Measurements from ENCODE around the gene PIN1. TPM values are rescaled to one million over a fixed set of nuclear protein-coding genes. Genes with fewer than 3 reads are reported as not detected.
A peak's percentile ranks its signal among the peaks of the same experiment; 100 is the strongest.
"Not testable (repeated sequence)": the region's sequence is repeated elsewhere in the genome, so short reads cannot be mapped to it uniquely, and the experiment has no call there.

PIN1 gene
- total and polyA plus RNA-seq, 3 donors from 2014 or later, result 209 to 232 (median 228) TPM

GRCh38 chr19:9839415-9839814 is 4.3 kb downstream of the PIN1 start:
- peak; percentile 59 for DNase-seq
- Histone ChIP-seq H3K4me1 (peaks cover 48% of the 10 kb centered on the region), H3K9me3 (no peaks in the 10 kb centered on the region), H3K4me3 (no peak overlapping the region), H3K36me3 (ENCODE audit: low read depth, missing control alignments) (no peaks in the 10 kb centered on the region), H3K27me3 (no peaks in the 10 kb centered on the region), H3K27ac (peak overlapping the region in 1 of 2 donors; percentile 24)
- TF ChIP-seq POLR2A (IDR thresholded peaks at IDR 0.05), result no peak
- TF ChIP-seq CTCF (IDR thresholded peaks at IDR 0.05), result no peak
- intact Hi-C loops (cut with DNase I; ENCODE audit: low total_unique reads), result no loop called here
- WGBS, 2 donors, result 29 to 56% methylated on average over 1 of the region's 1 CpG

- no peaks in the 10 kb centered on the region for H3K9me3 ChIP-seq
- peak; percentile 87 for DNase-seq
- 54 to 60% methylated on average over 8 to 9 of the region's 9 CpGs for WGBS, 2 donors
- peak overlapping the region; percentile 75 to 76 for H3K27ac ChIP-seq
- no peak overlapping the region for H3K4me3 ChIP-seq
- no peak for TF ChIP-seq CTCF (IDR thresholded peaks at IDR 0.05)
- TF ChIP-seq POLR2A (IDR thresholded peaks at IDR 0.05), result no peak
- no peaks in the 10 kb centered on the region for H3K36me3 ChIP-seq (ENCODE audit: low read depth, missing control alignments)
- H3K4me1 ChIP-seq, result peaks cover 64% of the 10 kb centered on the region
- H3K27me3 ChIP-seq, result no peaks in the 10 kb centered on the region
- intact Hi-C loops (cut with DNase I; ENCODE audit: low total_unique reads), result no loop called here
Observed at GRCh38 chr19:9842834-9843625, 7.9 kb downstream of the PIN1 start.

- H3K27me3 ChIP-seq; H3K4me3 ChIP-seq; DNase-seq; H3K36me3 ChIP-seq (ENCODE audit: low read depth, missing control alignments); H3K9me3 ChIP-seq; intact Hi-C loops (cut with DNase I; ENCODE audit: low total_unique reads): not testable (repeated sequence)
- WGBS, 2 donors, result 71 to 77% methylated on average over 12 of the region's 12 CpGs
- H3K27ac ChIP-seq, result peak overlapping the region; percentile 75 to 76
- H3K4me1 ChIP-seq, result peaks cover 63% of the 10 kb centered on the region
Observed at GRCh38 chr19:9843626-9844273, 8.6 kb downstream of the PIN1 start.

- H3K27ac ChIP-seq, result peak overlapping the region; percentile 55 to 62
- peaks cover 47% of the 10 kb centered on the region for H3K4me1 ChIP-seq
- DNase-seq, result peak; percentile 90
- H3K36me3 ChIP-seq (ENCODE audit: low read depth, missing control alignments), result no peaks in the 10 kb centered on the region
- H3K4me3 ChIP-seq, result no peak overlapping the region
- no peaks in the 10 kb centered on the region for H3K9me3 ChIP-seq
- TF ChIP-seq POLR2A (IDR thresholded peaks at IDR 0.05), result no peak
- peak; percentile 55 to 65 (median 55) for TF ChIP-seq CTCF (IDR thresholded peaks at IDR 0.05)
- intact Hi-C loops (cut with DNase I; ENCODE audit: low total_unique reads), result no loop called here
- no peaks in the 10 kb centered on the region for H3K27me3 ChIP-seq
- 43 to 83% methylated on average over 1 to 12 of the region's 13 CpGs for WGBS, 2 donors
Observed at GRCh38 chr19:9847087-9847671, 12.1 kb downstream of the PIN1 start.

- Histone ChIP-seq H3K9me3 (no peaks in the 10 kb centered on the region), H3K4me3 (no peak overlapping the region), H3K27me3 (no peaks in the 10 kb centered on the region), H3K4me1 (peaks cover 38% of the 10 kb centered on the region), H3K27ac (peak overlapping the region in 1 of 2 donors; percentile 62), H3K36me3 (ENCODE audit: low read depth, missing control alignments) (no peaks in the 10 kb centered on the region)
- TF ChIP-seq POLR2A (IDR thresholded peaks at IDR 0.05), result no peak
- no peak for TF ChIP-seq CTCF (IDR thresholded peaks at IDR 0.05)
- WGBS, 2 donors, result 60 to 83% methylated on average over 1 to 4 of the region's 4 CpGs
- no peak for DNase-seq
- intact Hi-C loops (cut with DNase I; ENCODE audit: low total_unique reads), result no loop called here
Observed at GRCh38 chr19:9848060-9848459, 12.9 kb downstream of the PIN1 start.
